Gastrocnemius medialis (tissue), 4 donors: ENCODE measurements around the gene ZFP36. TPM values are rescaled to one million over a fixed set of nuclear protein-coding genes. Genes with fewer than 3 reads are reported as not detected.

ENCODE experiments used
- ATAC-seq, 2 donors: fragments of 150-250 bp; one replicate each; pipeline ENCODE4 v1.9.1; 2016
- DNase-seq, 2 donors: peaks; one replicate each; pipeline ENCODE4 v3.0.0-alpha.2; 2019
- H3K27ac ChIP-seq, 4 donors: fragments of 200-600 bp; sonication (generic); 1 replicate in 1 of 4; 2 replicates in 3 of 4; pipeline ENCODE4 v1.5.1; 2016 to 2018; ENCODE audit warnings: mild to moderate bottlenecking in 2 of 4, moderate library complexity in 1 of 4
- H3K27me3 ChIP-seq, 3 donors: fragments of 200-600 bp; sonication (generic) in 2 of 3; 1 replicate in 1 of 3; 2 replicates in 2 of 3; pipeline versions ENCODE4 v1.5.1 to v1.6.0; 2016 to 2019; ENCODE audit warnings: mild to moderate bottlenecking in 1 of 3, moderate library complexity in 1 of 3
- H3K36me3 ChIP-seq, 2 donors: fragments of 200-600 bp; sonication (generic) in 1 of 2; one replicate each; pipeline ENCODE4 v1.5.1; 2017 to 2018
- H3K4me1 ChIP-seq, 2 donors: fragments of 200-600 bp; sonication (generic) in 1 of 2; one replicate each; pipeline ENCODE4 v1.5.1; 2016 to 2017; ENCODE audit warnings: mild to moderate bottlenecking in 2 of 2
- H3K4me3 ChIP-seq, 4 donors: fragments of 200-600 bp; sonication (generic) in 3 of 4; 1 replicate in 1 of 4; 2 replicates in 3 of 4; pipeline ENCODE4 v1.5.1; 2016 to 2019; ENCODE audit warnings: mild to moderate bottlenecking in 2 of 4
- H3K9me3 ChIP-seq, 3 donors: fragments of 200-600 bp; sonication (generic) in 2 of 3; 1 replicate in 1 of 3; 2 replicates in 2 of 3; pipeline ENCODE4 v1.5.1; 2016 to 2019
- CTCF ChIP-seq, 5 experiments: fragments of 450-650 bp in 3 of 5; fragments of 200-600 bp in 2 of 5; sonication (generic) in 2 of 5; IDR thresholded peaks in 4 of 5; conservative IDR thresholded peaks in 1 of 5; 1 replicate in 4 of 5; 2 replicates in 1 of 5; pipeline ENCODE4 v1.5.1; 2016 to 2019; ENCODE audit warnings: antibody characterized with exemption in 5 of 5, mild to moderate bottlenecking in 3 of 5, moderate library complexity in 3 of 5
- POLR2A ChIP-seq, 2 donors: fragments of 450-650 bp; IDR thresholded peaks; one replicate each; pipeline ENCODE4 v1.6.1; 2017; ENCODE audit warnings: antibody characterized with exemption in 2 of 2, mild to moderate bottlenecking in 2 of 2, moderate library complexity in 2 of 2
- in situ Hi-C, 4 donors: fragments of 200-750 bp; cut with MboI; loops; one replicate each; pipeline versions ENCODE4 v1.15.0 to v1.8.0; 2017; ENCODE audit warnings: low sequenced_read_pairs in 4 of 4
- intact Hi-C: fragments of 100-400 bp; cut with DNase I; formaldehyde crosslinking; loops from one replicate; pipeline ENCODE4 v1.15.1; 2023; ENCODE audit warnings: low total_unique reads
- total RNA-seq, 4 donors: library from RNA; depleted of rRNA; stranded (reverse); fragments of >200 nt; gene quantifications; one replicate each; pipeline versions ENCODE4 v1.1.0 to v1.2.3, GENCODE V29; 2016

The ZFP36 gene
- total RNA-seq, 4 donors from 2014 or later: 72.2 to 202 (median 132) TPM

GRCh38 chr19:39397360-39398296, 9.0 kb upstream of the ZFP36 start:
- Histone ChIP-seq H3K36me3 (peaks cover 0 to 20% of the 10 kb centered on the region in 2 donors), H3K27me3 (no peaks in the 10 kb centered on the region), H3K4me1 (peaks cover 22 to 28% of the 10 kb centered on the region in 2 donors), H3K9me3 (no peaks in the 10 kb centered on the region), H3K27ac (peak overlapping the region; percentile 90 to 100 (median 98)), H3K4me3 (peak overlapping the region in 2 of 4 donors; percentile 5 to 37)
- in situ Hi-C loops (loop anchor here in 1 of 4 donors (10.0 kb wide), 1 partner anchor 53 kb away; the partner anchor contains the start of gene SAMD4B), intact Hi-C loops (loop anchor here (1.0 to 2.0 kb wide), 2 partner anchors 15 to 135 kb away; partner anchors contain the start of genes EID2B and PLEKHG2)
- DNase-seq: peak; percentile 66 to 92
- ATAC-seq: peak; percentile 75 to 80
- peak; percentile 97 to 100 (median 99) for TF ChIP-seq CTCF (IDR thresholded peaks at IDR 0.05 in 4 of 5, conservative IDR thresholded peaks at IDR 0.05 in 1 of 5)
- TF ChIP-seq POLR2A (IDR thresholded peaks at IDR 0.05): peak in 1 of 2 donors; percentile 13

- Histone ChIP-seq H3K9me3 (no peaks in the 10 kb centered on the region), H3K36me3 (peaks cover 0 to 19% of the 10 kb centered on the region in 2 donors), H3K4me1 (peaks cover 28% of the 10 kb centered on the region in 2 donors), H3K27ac (peak overlapping the region; percentile 90 to 100 (median 98)), H3K27me3 (no peaks in the 10 kb centered on the region), H3K4me3 (peak overlapping the region in 2 of 4 donors; percentile 5 to 37)
- ATAC-seq (peak in 1 of 2 donors; percentile 12), DNase-seq (peak; percentile 56 to 83)
- in situ Hi-C loops (loop anchor here in 1 of 4 donors (10.0 kb wide), 1 partner anchor 54 kb away; the partner anchor contains the start of gene SAMD4B), intact Hi-C loops (no loop called here)
- TF ChIP-seq POLR2A (IDR thresholded peaks at IDR 0.05) (peak; percentile 37 to 44), CTCF (IDR thresholded peaks at IDR 0.05 in 4 of 5, conservative IDR thresholded peaks at IDR 0.05 in 1 of 5) (no peak)
These were observed 8.3 kb upstream of the ZFP36 start for GRCh38 chr19:39398297-39398864.

GRCh38 chr19:39399668-39400050, 7.0 kb upstream of the ZFP36 start:
- Histone ChIP-seq H3K27me3 (no peaks in the 10 kb centered on the region), H3K9me3 (no peaks in the 10 kb centered on the region), H3K27ac (peak overlapping the region; percentile 90 to 100 (median 98)), H3K4me3 (no peak overlapping the region), H3K4me1 (peaks cover 35 to 36% of the 10 kb centered on the region in 2 donors), H3K36me3 (peaks cover 0 to 8% of the 10 kb centered on the region in 2 donors)
- intact Hi-C loops: loop anchor here (10.0 kb wide), 5 partner anchors 565 to 1025 kb away; partner anchors contain the start of genes AKT2, ECH1, PSMD8 and SERTAD1
- TF ChIP-seq POLR2A (IDR thresholded peaks at IDR 0.05): no peak
- DNase-seq: no peak
- no peak for ATAC-seq
- in situ Hi-C loops: loop anchor here in 1 of 4 donors (10.0 kb wide), 1 partner anchor 55 kb away; the partner anchor contains the start of gene SAMD4B

GRCh38 chr19:39400061-39400460, 6.6 kb upstream of the ZFP36 start:
- DNase-seq: no peak
- Histone ChIP-seq H3K27me3 (no peaks in the 10 kb centered on the region), H3K4me1 (peaks cover 38 to 39% of the 10 kb centered on the region in 2 donors), H3K36me3 (peaks cover 0 to 4% of the 10 kb centered on the region in 2 donors), H3K9me3 (no peaks in the 10 kb centered on the region), H3K4me3 (no peak overlapping the region), H3K27ac (peak overlapping the region; percentile 90 to 100 (median 98))
- no peak for ATAC-seq
- no peak for TF ChIP-seq CTCF (IDR thresholded peaks at IDR 0.05 in 4 of 5, conservative IDR thresholded peaks at IDR 0.05 in 1 of 5)
- TF ChIP-seq POLR2A (IDR thresholded peaks at IDR 0.05): no peak
- intact Hi-C loops (loop anchor here (10.0 kb wide), 5 partner anchors 565 to 1025 kb away; partner anchors contain the start of genes AKT2, ECH1, PSMD8 and SERTAD1), in situ Hi-C loops (no loop called here)
